Trophoblast cell (in vitro differentiated cells and primary cell): ENCODE measurements around the gene HOXC11.

Source experiments
- DNase-seq, 2 donors: peaks; one replicate each; pipeline ENCODE4 v3.0.0-alpha.2; 2016
- H2AFZ ChIP-seq: 2 replicates; pipeline ENCODE4 v1.6.1; 2013; ENCODE audit warnings: low read length, moderate library complexity, mild to moderate bottlenecking; ENCODE audit not compliant: insufficient read depth, poor library complexity
- H2AK5ac ChIP-seq: 2 replicates; pipeline ENCODE4 v1.6.1; 2013; ENCODE audit warnings: mild to moderate bottlenecking, low read length
- H2BK120ac ChIP-seq: 2 replicates; pipeline ENCODE4 v1.6.1; 2013; ENCODE audit warnings: low read length, mild to moderate bottlenecking, moderate library complexity; ENCODE audit not compliant: insufficient read depth, poor library complexity
- H2BK12ac ChIP-seq: 2 replicates; pipeline ENCODE4 v1.6.1; 2013; ENCODE audit warnings: mild to moderate bottlenecking, low read length, moderate library complexity
- H2BK5ac ChIP-seq: 2 replicates; pipeline ENCODE4 v1.6.1; 2013; ENCODE audit warnings: low read length, low read depth, moderate library complexity, mild to moderate bottlenecking; ENCODE audit not compliant: poor library complexity
- H3K14ac ChIP-seq: 2 replicates; pipeline ENCODE4 v1.6.1; 2013; ENCODE audit warnings: mild to moderate bottlenecking, low read length
- H3K18ac ChIP-seq: 2 replicates; pipeline ENCODE4 v1.6.1; 2013; ENCODE audit warnings: mild to moderate bottlenecking, low read length
- H3K23ac ChIP-seq: 2 replicates; pipeline ENCODE4 v1.6.1; 2013; ENCODE audit warnings: low read length
- H3K27ac ChIP-seq: 2 replicates; pipeline ENCODE4 v1.5.1; 2013; ENCODE audit warnings: low read depth, mild to moderate bottlenecking, inconsistent platforms, low read length, moderate library complexity
- H3K27me3 ChIP-seq: 2 replicates; pipeline ENCODE4 v1.6.1; 2013; ENCODE audit warnings: inconsistent platforms, mild to moderate bottlenecking, low read length, moderate library complexity; ENCODE audit not compliant: insufficient read depth
- H3K36me3 ChIP-seq, 2 experiments: 1 replicate in 1 of 2; 2 replicates in 1 of 2; pipeline ENCODE4 v1.6.1; 2013; ENCODE audit warnings: low read length in 2 of 2, mild to moderate bottlenecking in 2 of 2, moderate library complexity in 1 of 2; ENCODE audit not compliant: insufficient read depth in 2 of 2, control insufficient read depth in 1 of 2
- H3K4ac ChIP-seq: 2 replicates; pipeline ENCODE4 v1.6.1; 2013; ENCODE audit warnings: low read depth, mild to moderate bottlenecking, low read length, moderate library complexity
- H3K4me1 ChIP-seq, 2 experiments: 1 replicate in 1 of 2; 2 replicates in 1 of 2; pipeline ENCODE4 v1.6.1; 2013; ENCODE audit warnings: low read length in 2 of 2, mild to moderate bottlenecking in 2 of 2, moderate library complexity in 1 of 2; ENCODE audit not compliant: insufficient read depth in 2 of 2, control insufficient read depth in 1 of 2
- H3K4me2 ChIP-seq: 2 replicates; pipeline ENCODE4 v1.6.1; 2013; ENCODE audit warnings: inconsistent platforms, mild to moderate bottlenecking, low read length, moderate library complexity
- H3K4me3 ChIP-seq: 2 replicates; pipeline ENCODE4 v1.5.1; 2013; ENCODE audit warnings: mild to moderate bottlenecking, low read depth, low read length, inconsistent platforms
- H3K79me1 ChIP-seq: one replicate; pipeline ENCODE4 v1.6.1; 2013; ENCODE audit warnings: low read length
- H3K79me2 ChIP-seq: 2 replicates; pipeline ENCODE4 v1.6.1; 2013; ENCODE audit warnings: low read length, mild to moderate bottlenecking; ENCODE audit not compliant: control insufficient read depth, insufficient read depth, poor library complexity
- H3K9ac ChIP-seq: 2 replicates; pipeline ENCODE4 v1.6.1; 2013; ENCODE audit warnings: mild to moderate bottlenecking, low read length
- H3K9me3 ChIP-seq: 2 replicates; pipeline ENCODE4 v1.6.1; 2013; ENCODE audit warnings: low read depth, mild to moderate bottlenecking, control low read depth, inconsistent platforms, low read length; ENCODE audit not compliant: insufficient read depth
- H4K12ac ChIP-seq: 2 replicates; pipeline ENCODE4 v1.6.1; 2013; ENCODE audit warnings: low read depth, mild to moderate bottlenecking, low read length, moderate library complexity
- H4K8ac ChIP-seq: 2 replicates; pipeline ENCODE4 v1.6.1; 2013; ENCODE audit warnings: low read depth, mild to moderate bottlenecking, low read length, moderate library complexity
- H4K91ac ChIP-seq: one replicate; pipeline ENCODE4 v1.6.1; 2013; ENCODE audit warnings: low read depth, mild to moderate bottlenecking, low read length, moderate library complexity
- WGBS: extraction: QIAGEN DNeasy Blood & Tissue Kit; methylation state at CpG from one replicate; pipeline ENCODE4 v1.1.7; 2013; ENCODE audit warnings: missing lambda C conversion rate; ENCODE audit not compliant: insufficient read length, insufficient coverage; ENCODE audit errors: extremely low coverage; 5-methylcytosine and 5-hydroxymethylcytosine counted together

Gene HOXC11

GRCh38 chr12:53977596-53978445 lies 4.9 kb downstream of the HOXC11 start:
- no peak overlapping the region for H3K18ac ChIP-seq
- no peak overlapping the region for H3K14ac ChIP-seq
- H3K9me3 ChIP-seq = peaks cover 25% of the 10 kb centered on the region
- no peak overlapping the region for H3K4me3 ChIP-seq
- H2BK5ac ChIP-seq = no peak overlapping the region
- WGBS = no CpG with 5 or more reads among the region's 11 CpGs
- H3K4me1 ChIP-seq = peaks cover 2 to 5% of the 10 kb centered on the region in 2 experiments
- H2AFZ ChIP-seq = no peak overlapping the region
- H3K4ac ChIP-seq = no peak overlapping the region
- H3K79me1 ChIP-seq = no peaks in the 10 kb centered on the region
- H2AK5ac ChIP-seq = no peak overlapping the region
- H2BK12ac ChIP-seq = no peak overlapping the region
- H4K91ac ChIP-seq = no peak overlapping the region
- no peaks in the 10 kb centered on the region for H3K79me2 ChIP-seq
- DNase-seq = no peak
- no peak overlapping the region for H4K12ac ChIP-seq
- no peak overlapping the region for H2BK120ac ChIP-seq
- peaks cover 89% of the 10 kb centered on the region for H3K27me3 ChIP-seq
- no peak overlapping the region for H4K8ac ChIP-seq
- no peaks in the 10 kb centered on the region for H3K36me3 ChIP-seq
- no peak overlapping the region for H3K9ac ChIP-seq
- no peak overlapping the region for H3K27ac ChIP-seq
- no peak overlapping the region for H3K23ac ChIP-seq
- H3K4me2 ChIP-seq = no peak overlapping the region

- H3K9me3 ChIP-seq = peaks cover 24% of the 10 kb centered on the region
- no peak overlapping the region for H4K8ac ChIP-seq
- no peak overlapping the region for H2BK120ac ChIP-seq
- H3K79me2 ChIP-seq = no peaks in the 10 kb centered on the region
- H2AK5ac ChIP-seq = no peak overlapping the region
- WGBS = no CpG with 5 or more reads among the region's 15 CpGs
- no peak overlapping the region for H3K4me3 ChIP-seq
- H3K18ac ChIP-seq = no peak overlapping the region
- H4K91ac ChIP-seq = no peak overlapping the region
- H3K4me1 ChIP-seq = peaks cover 2 to 5% of the 10 kb centered on the region in 2 experiments
- H2AFZ ChIP-seq = no peak overlapping the region
- no peak for DNase-seq
- no peak overlapping the region for H3K14ac ChIP-seq
- H3K4me2 ChIP-seq = no peak overlapping the region
- H3K79me1 ChIP-seq = no peaks in the 10 kb centered on the region
- H2BK5ac ChIP-seq = no peak overlapping the region
- no peak overlapping the region for H3K9ac ChIP-seq
- H3K23ac ChIP-seq = no peak overlapping the region
- H4K12ac ChIP-seq = no peak overlapping the region
- H3K4ac ChIP-seq = no peak overlapping the region
- no peak overlapping the region for H3K27ac ChIP-seq
- no peaks in the 10 kb centered on the region for H3K36me3 ChIP-seq
- H2BK12ac ChIP-seq = no peak overlapping the region
- peaks cover 89% of the 10 kb centered on the region for H3K27me3 ChIP-seq
These were observed 5.8 kb downstream of the HOXC11 start for GRCh38 chr12:53978477-53979356.

GRCh38 chr12:53980104-53980801 lies 7.3 kb downstream of the HOXC11 start:
- H2AFZ ChIP-seq = no peak overlapping the region
- H4K91ac ChIP-seq = no peak overlapping the region
- H4K12ac ChIP-seq = no peak overlapping the region
- no peak overlapping the region for H2BK5ac ChIP-seq
- no peak overlapping the region for H2BK12ac ChIP-seq
- H3K14ac ChIP-seq = no peak overlapping the region
- no peak overlapping the region for H2BK120ac ChIP-seq
- H3K23ac ChIP-seq = no peak overlapping the region
- no peaks in the 10 kb centered on the region for H3K79me1 ChIP-seq
- no peak overlapping the region for H3K4me2 ChIP-seq
- no peak overlapping the region for H3K18ac ChIP-seq
- no CpG with 5 or more reads among the region's 7 CpGs for WGBS
- no peak overlapping the region for H3K4ac ChIP-seq
- H3K9me3 ChIP-seq = peaks cover 32% of the 10 kb centered on the region
- no peaks in the 10 kb centered on the region for H3K79me2 ChIP-seq
- peaks cover 90% of the 10 kb centered on the region for H3K27me3 ChIP-seq
- DNase-seq = no peak
- no peak overlapping the region for H3K4me3 ChIP-seq
- H3K36me3 ChIP-seq = no peaks in the 10 kb centered on the region
- peaks cover 0 to 4% of the 10 kb centered on the region in 2 experiments for H3K4me1 ChIP-seq
- no peak overlapping the region for H3K9ac ChIP-seq
- H2AK5ac ChIP-seq = no peak overlapping the region
- H4K8ac ChIP-seq = no peak overlapping the region
- H3K27ac ChIP-seq = no peak overlapping the region

- Histone ChIP-seq H3K14ac (no peak overlapping the region), H3K27me3 (peaks cover 91% of the 10 kb centered on the region), H3K23ac (no peak overlapping the region), H2BK12ac (no peak overlapping the region), H3K27ac (no peak overlapping the region), H2AFZ (no peak overlapping the region), H3K4me1 (peaks cover 0 to 4% of the 10 kb centered on the region in 2 experiments), H2BK120ac (no peak overlapping the region), H3K9me3 (peaks cover 34% of the 10 kb centered on the region), H4K12ac (no peak overlapping the region), H3K4me2 (no peak overlapping the region), H3K79me2 (no peaks in the 10 kb centered on the region), H3K4me3 (no peak overlapping the region), H3K4ac (no peak overlapping the region), H2BK5ac (no peak overlapping the region), H4K8ac (no peak overlapping the region), H3K18ac (no peak overlapping the region), H2AK5ac (no peak overlapping the region), H3K36me3 (no peaks in the 10 kb centered on the region), H4K91ac (no peak overlapping the region), H3K79me1 (no peaks in the 10 kb centered on the region), H3K9ac (no peak overlapping the region)
- DNase-seq = no peak
- no CpG with 5 or more reads among the region's 15 CpGs for WGBS
These were observed 8.0 kb downstream of the HOXC11 start for GRCh38 chr12:53980802-53981496.
